SJSA1 (cell line): ENCODE results near the gene ZCCHC17. TPM values are rescaled to one million over a fixed set of nuclear protein-coding genes. Genes with fewer than 3 reads are reported as not detected.
A peak's percentile ranks its signal among the peaks of the same experiment; 100 is the strongest.

ENCODE experiments used
- DNase-seq, 2 experiments: peaks; one replicate each; pipeline ENCODE4 v3.0.0-alpha.2; 2015 to 2020; ENCODE audit warnings: low spot score in 2 of 2, low read depth in 1 of 2
- H3K27ac ChIP-seq: fragments of 250-450 bp; sonication (Bioruptor Pico); 2 replicates; pipeline ENCODE4 v1.5.1; 2020; ENCODE audit warnings: mild to moderate bottlenecking, moderate library complexity
- H3K27me3 ChIP-seq: fragments of 250-450 bp; sonication (Bioruptor Pico); replicated peaks from 2 replicates; pipeline ENCODE4 v1.5.1; 2020; ENCODE audit warnings: mild to moderate bottlenecking, moderate library complexity
- H3K36me3 ChIP-seq: fragments of 250-450 bp; sonication (Bioruptor Pico); 2 replicates; pipeline ENCODE4 v1.5.1; 2020; ENCODE audit warnings: mild to moderate bottlenecking
- H3K4me1 ChIP-seq: fragments of 250-450 bp; sonication (Bioruptor Pico); replicated peaks from 2 replicates; pipeline ENCODE4 v1.6.1; 2021; ENCODE audit warnings: mild to moderate bottlenecking
- H3K4me3 ChIP-seq: fragments of 250-450 bp; sonication (Bioruptor Pico); 2 replicates; pipeline ENCODE4 v1.5.1; 2020; ENCODE audit warnings: mild to moderate bottlenecking
- H3K9me3 ChIP-seq: fragments of 250-450 bp; sonication (Bioruptor Pico); replicated peaks from 2 replicates; pipeline ENCODE4 v1.5.1; 2020; ENCODE audit warnings: mild to moderate bottlenecking
- total RNA-seq: library from RNA; depleted of rRNA; stranded (reverse); fragments of >200 nt; shearing (Covaris generic); gene quantifications from 2 replicates; pipeline ENCODE4 v1.2.3, GENCODE V29; 2014

Gene ZCCHC17
- total RNA-seq, 1 experiment from 2014 or later = 50.2 TPM

- peak overlapping the region; percentile 83 for H3K27ac ChIP-seq
- no peak for DNase-seq
Measured at GRCh38 chr1:31398246-31398645, 101.4 kb downstream of the ZCCHC17 start.

DNA sequence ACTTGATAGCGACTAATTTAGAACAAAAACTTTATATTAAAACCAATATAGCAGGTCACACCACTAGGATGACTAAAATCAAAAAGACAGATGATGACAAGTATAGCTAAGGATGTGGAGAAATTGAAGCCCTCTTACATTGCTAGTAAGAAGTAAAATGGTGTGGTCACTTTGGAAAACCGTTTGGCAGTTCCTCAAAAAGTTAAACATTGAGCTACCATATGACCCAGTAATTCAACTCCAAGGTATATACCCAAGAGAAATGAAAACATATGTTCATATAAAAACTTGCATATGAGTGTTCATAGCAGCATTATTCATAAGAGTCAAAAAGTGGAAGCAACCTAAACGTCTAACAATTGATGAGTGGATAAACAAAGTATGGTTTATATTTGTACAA is 103.1 kb downstream of the ZCCHC17 start:
- Histone ChIP-seq H3K27ac (no peak overlapping the region), H3K27me3 (no peaks in the 10 kb centered on the region), H3K4me1 (peaks cover 29% of the 10 kb centered on the region), H3K36me3 (no peaks in the 10 kb centered on the region), H3K4me3 (no peak overlapping the region), H3K9me3 (no peaks in the 10 kb centered on the region)
- DNase-seq = no peak

More at GRCh38 chr1:31398246-31398645, 101.4 kb downstream of the ZCCHC17 start:
- H3K36me3 ChIP-seq = no peaks in the 10 kb centered on the region
- H3K9me3 ChIP-seq = no peaks in the 10 kb centered on the region
- peaks cover 37% of the 10 kb centered on the region for H3K4me1 ChIP-seq
- no peak overlapping the region for H3K4me3 ChIP-seq
- no peaks in the 10 kb centered on the region for H3K27me3 ChIP-seq

DNA sequence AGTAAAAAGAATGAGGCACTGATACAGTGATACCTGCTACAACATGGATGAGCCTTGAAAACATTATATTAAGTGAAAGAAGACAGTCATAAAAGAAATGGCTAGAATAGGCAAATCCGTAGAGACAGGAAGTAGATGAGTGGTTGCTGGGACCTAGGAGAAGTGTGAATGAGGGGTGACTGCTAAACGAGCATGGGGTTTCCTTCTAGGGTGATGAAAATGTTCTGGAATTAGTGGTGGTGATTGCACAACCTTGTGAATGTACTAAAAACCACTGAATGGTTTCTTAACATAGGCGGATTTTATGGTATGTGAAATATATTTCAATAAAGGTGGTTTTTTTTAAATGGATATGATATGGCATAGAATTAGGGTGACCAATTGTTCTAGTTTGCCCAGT is 103.6 kb downstream of the ZCCHC17 start:
- no peaks in the 10 kb centered on the region for H3K27me3 ChIP-seq
- H3K9me3 ChIP-seq = no peaks in the 10 kb centered on the region
- no peaks in the 10 kb centered on the region for H3K36me3 ChIP-seq
- no peak overlapping the region for H3K27ac ChIP-seq
- no peak overlapping the region for H3K4me3 ChIP-seq
- peaks cover 29% of the 10 kb centered on the region for H3K4me1 ChIP-seq
- no peak for DNase-seq

DNA sequence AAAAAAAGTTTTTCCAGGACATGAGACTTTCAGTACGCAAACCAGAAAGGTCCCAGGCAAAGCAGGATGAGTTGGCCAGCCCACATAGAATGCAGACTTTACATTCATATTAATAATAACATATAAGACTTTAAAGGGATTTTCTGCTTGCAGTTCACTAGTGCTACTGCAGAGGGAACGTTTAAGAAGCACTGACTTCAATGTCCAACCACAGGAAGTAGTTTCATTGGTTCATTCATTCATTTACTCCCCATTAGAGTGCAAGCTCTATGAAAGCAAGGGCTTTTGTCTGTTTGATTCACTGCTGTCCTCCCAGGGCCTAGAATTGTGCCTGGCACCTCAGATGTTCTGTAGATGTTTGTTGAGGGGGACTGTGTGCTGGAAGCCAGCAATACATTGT is 104.4 kb downstream of the ZCCHC17 start:
- Histone ChIP-seq H3K36me3 (no peaks in the 10 kb centered on the region), H3K9me3 (no peaks in the 10 kb centered on the region), H3K27me3 (no peaks in the 10 kb centered on the region), H3K4me1 (peaks cover 26% of the 10 kb centered on the region), H3K4me3 (no peak overlapping the region), H3K27ac (no peak overlapping the region)
- DNase-seq = no peak

DNA sequence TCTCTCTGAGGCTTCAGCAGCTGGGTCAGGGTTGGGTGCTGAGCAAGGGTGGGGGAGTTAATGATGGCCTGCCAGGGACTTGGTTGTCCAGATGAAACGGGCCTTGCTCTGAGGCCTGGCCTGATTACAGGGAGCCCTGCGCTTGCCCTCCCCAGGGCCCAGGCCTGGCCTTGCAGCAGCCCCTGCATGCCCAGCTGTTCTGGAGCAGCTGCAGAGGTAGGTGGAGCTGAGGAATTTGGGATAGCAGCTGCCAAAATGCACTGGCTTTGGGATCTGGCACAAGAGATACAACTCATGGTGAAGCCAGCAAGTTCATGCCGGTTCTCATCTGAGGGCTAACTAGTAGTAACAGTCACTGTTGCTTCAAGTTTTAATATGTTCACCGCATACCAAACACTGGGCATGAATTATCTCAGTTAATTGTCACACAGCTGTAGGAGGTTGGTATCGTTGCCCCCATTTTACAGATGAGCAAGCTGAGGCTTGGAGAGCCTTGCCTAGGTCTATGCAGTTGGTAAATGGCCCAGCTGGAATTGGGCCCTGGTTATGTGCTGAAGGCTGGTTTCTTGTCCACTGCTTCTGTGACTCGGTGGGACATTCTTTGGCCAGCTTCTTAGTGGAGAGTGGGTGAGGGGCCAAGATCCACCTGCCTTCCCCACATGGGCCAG is 108.9 kb downstream of the ZCCHC17 start:
- Histone ChIP-seq H3K27ac (no peak overlapping the region), H3K36me3 (no peaks in the 10 kb centered on the region), H3K9me3 (no peaks in the 10 kb centered on the region), H3K4me1 (peaks cover 10% of the 10 kb centered on the region; the same call in 1 of the 2 replicates), H3K27me3 (no peaks in the 10 kb centered on the region), H3K4me3 (no peak overlapping the region)
- no peak for DNase-seq

GRCh38 chr1:31407029-31407626 is 110.3 kb downstream of the ZCCHC17 start:
- no peak for DNase-seq
- Histone ChIP-seq H3K27me3 (no peaks in the 10 kb centered on the region), H3K4me3 (no peak overlapping the region), H3K4me1 (peaks cover 16% of the 10 kb centered on the region; the same call in 1 of the 2 replicates), H3K9me3 (no peaks in the 10 kb centered on the region), H3K36me3 (no peaks in the 10 kb centered on the region), H3K27ac (no peak overlapping the region)

- no peaks in the 10 kb centered on the region for H3K9me3 ChIP-seq
- no peaks in the 10 kb centered on the region for H3K27me3 ChIP-seq
- no peak overlapping the region for H3K4me3 ChIP-seq
- no peak for DNase-seq
- H3K4me1 ChIP-seq = peaks cover 26% of the 10 kb centered on the region
- H3K36me3 ChIP-seq = peaks cover 6% of the 10 kb centered on the region; the same call in 1 of the 2 replicates
- no peak overlapping the region for H3K27ac ChIP-seq
Measured at GRCh38 chr1:31408788-31409318, 112.0 kb downstream of the ZCCHC17 start.

GRCh38 chr1:31409946-31410858 is 113.4 kb downstream of the ZCCHC17 start:
- Histone ChIP-seq H3K27me3 (no peaks in the 10 kb centered on the region), H3K36me3 (peaks cover 12% of the 10 kb centered on the region; the same call in 1 of the 2 replicates), H3K4me3 (no peak overlapping the region), H3K4me1 (peaks cover 38% of the 10 kb centered on the region), H3K9me3 (no peaks in the 10 kb centered on the region), H3K27ac (no peak overlapping the region)
- DNase-seq = no peak

DNA sequence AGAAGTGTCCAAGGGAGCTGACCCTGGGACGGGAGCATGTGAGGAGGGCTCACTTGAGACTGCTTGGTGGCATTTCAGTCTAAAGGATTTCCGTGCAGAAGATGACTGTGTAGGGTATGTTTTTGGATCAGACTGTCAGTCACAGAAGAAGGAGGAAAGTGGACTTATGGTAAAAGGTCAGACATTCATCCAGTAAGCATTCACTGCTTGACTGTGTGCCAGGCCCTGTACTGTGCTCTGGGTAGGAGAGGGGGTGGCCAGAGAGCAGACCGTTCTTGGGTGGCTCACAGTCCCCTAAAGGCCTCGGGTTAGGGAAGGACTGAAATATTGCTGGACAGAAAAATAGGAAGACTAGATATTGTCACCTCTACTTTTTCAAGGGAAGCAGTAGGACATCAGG is 114.0 kb downstream of the ZCCHC17 start:
- Histone ChIP-seq H3K27me3 (no peaks in the 10 kb centered on the region), H3K9me3 (no peaks in the 10 kb centered on the region), H3K27ac (no peak overlapping the region), H3K4me3 (no peak overlapping the region), H3K36me3 (peaks cover 17% of the 10 kb centered on the region; the same call in 1 of the 2 replicates), H3K4me1 (peaks cover 38% of the 10 kb centered on the region)
- no peak for DNase-seq

GRCh38 chr1:31412205-31412604 is 115.4 kb downstream of the ZCCHC17 start:
- peak overlapping the region; percentile 86 for H3K4me3 ChIP-seq
- no peak for DNase-seq
- H3K27me3 ChIP-seq = no peaks in the 10 kb centered on the region
- peaks cover 38% of the 10 kb centered on the region for H3K4me1 ChIP-seq
- H3K27ac ChIP-seq = no peak overlapping the region
- peaks cover 25% of the 10 kb centered on the region; the same call in 1 of the 2 replicates for H3K36me3 ChIP-seq
- H3K9me3 ChIP-seq = no peaks in the 10 kb centered on the region

DNA sequence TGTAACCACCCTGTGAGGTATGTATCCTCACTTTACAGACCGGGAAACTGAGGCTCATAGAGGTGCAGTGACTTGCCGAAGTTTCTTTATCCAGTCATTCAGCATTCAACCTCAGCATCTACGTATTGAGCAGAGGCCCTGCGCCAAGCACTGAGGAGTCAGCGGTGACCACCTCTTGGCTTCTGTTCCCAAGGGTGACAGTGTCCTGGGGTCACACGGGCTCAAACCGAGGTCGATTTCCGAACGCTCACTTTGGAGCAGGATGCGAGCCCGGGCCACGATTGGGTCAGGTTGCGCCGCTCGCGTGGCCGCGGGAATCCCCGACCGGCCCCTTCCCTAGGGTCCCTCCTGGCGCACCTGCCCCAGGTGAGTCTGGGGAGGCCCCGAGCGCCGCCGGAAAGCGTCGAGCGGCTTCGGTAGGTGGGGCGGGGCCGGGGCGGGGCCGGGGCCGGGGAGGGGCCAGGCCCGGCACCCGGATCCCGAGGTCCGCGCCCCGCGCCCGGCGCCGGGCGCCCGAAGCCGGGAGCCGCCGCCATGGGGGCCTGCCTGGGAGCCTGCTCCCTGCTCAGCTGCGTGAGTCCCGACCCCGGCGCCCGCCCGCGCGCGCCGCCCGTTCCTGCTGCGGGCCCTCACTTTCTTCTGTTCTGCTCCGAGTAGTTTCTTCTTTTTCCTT is 116.0 kb downstream of the ZCCHC17 start, which contains the start of gene SERINC2:
TSS of gene SERINC2 (plus strand) at position 482 of the 673 bp plus-strand sequence. CDS start at position 535, 53 bp downstream.
- Histone ChIP-seq H3K9me3 (no peaks in the 10 kb centered on the region), H3K27me3 (no peaks in the 10 kb centered on the region), H3K4me1 (peaks cover 38% of the 10 kb centered on the region), H3K4me3 (peak within 1 kb of the TSS; percentile 86), H3K27ac (peak within 1 kb of the TSS; percentile 48), H3K36me3 (peaks cover 26% of the 10 kb centered on the region; the same call in 1 of the 2 replicates)
- no peak for DNase-seq

- peak overlapping the region; percentile 86 for H3K4me3 ChIP-seq
- no peaks in the 10 kb centered on the region for H3K27me3 ChIP-seq
- peak overlapping the region; percentile 48 for H3K27ac ChIP-seq
- H3K36me3 ChIP-seq = peaks cover 26% of the 10 kb centered on the region; the same call in 1 of the 2 replicates
- no peaks in the 10 kb centered on the region for H3K9me3 ChIP-seq
- DNase-seq = peak; percentile 74 to 81
- peaks cover 38% of the 10 kb centered on the region for H3K4me1 ChIP-seq
Measured at GRCh38 chr1:31413405-31414001, 116.7 kb downstream of the ZCCHC17 start.
